GM19035 (cell line): Measurements from ENCODE around the gene GTF3C6.
"Not testable (repeated sequence)": the region's sequence is repeated elsewhere in the genome, so short reads cannot be mapped to it uniquely, and the experiment has no call there.

Source experiments
- ATAC-seq: cut with Tn5 transposase; IDR thresholded peaks from one replicate; pipeline ENCODE4 v1.9.1; 2021; ENCODE audit not compliant: unreplicated experiment

Gene GTF3C6

GRCh38 chr6:110976575-110976974, 18.1 kb downstream of the GTF3C6 start:
- ATAC-seq: no peak

GRCh38 chr6:110979565-110980101, 21.1 kb downstream of the GTF3C6 start:
- no peak for ATAC-seq

- no peak for ATAC-seq
These were observed 21.7 kb downstream of the GTF3C6 start for GRCh38 chr6:110980227-110980626.

DNA sequence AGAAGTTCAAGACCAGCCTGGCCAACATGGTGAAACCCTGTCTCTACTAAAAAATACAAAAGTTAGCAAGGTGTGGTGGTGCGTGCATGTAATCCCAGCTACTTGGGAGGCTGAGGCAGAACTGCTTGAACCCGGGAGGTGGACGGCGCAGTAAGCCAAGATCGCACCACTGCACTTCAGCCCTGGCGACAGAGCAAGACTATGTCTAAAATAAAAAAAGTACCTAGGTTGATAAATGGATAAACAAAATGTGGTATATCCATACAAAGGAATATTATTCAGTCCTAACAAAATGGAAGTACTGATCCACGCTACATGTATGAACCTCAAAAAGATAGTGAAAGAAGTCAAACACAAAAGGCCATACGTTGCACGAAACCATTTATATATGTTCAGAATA, 22.1 kb downstream of the GTF3C6 start:
- ATAC-seq: no peak

GRCh38 chr6:110981202-110981600, 22.7 kb downstream of the GTF3C6 start:
- ATAC-seq: no peak

DNA sequence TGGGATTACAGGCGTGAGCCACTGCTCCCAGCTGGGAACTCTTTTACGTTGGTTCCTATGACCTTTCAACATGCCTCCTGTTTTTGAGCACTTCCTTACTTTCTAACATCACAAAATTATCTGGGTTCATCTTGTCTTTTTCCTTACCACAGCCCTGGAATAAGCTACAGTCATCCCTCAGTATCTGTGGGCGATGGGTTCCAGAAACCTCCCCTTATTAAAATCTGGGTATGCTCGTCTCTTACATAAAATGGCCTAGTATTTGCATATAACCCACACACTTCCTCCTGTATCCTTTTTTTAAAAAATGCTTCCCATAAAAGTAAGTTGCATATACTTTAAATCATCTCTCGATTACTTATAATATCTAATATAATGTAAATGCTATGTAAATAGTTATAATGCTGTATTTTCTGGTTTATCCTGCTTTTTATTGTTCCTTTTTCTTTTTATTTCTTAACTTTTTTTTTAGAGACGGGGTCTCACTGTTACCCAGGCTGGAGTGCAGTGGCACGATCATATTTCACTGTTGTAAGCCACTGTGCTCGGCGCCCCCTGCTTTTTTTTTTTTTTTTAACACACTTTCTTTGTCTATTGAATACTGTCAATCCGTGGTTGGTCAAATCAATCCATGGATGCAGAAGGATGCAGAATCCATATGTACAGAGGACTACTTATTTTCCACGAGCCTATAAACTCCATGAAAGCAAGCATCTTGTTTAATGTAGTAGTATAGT, 32.5 kb downstream of the GTF3C6 start:
- ATAC-seq: no peak

GRCh38 chr6:110996691-110997090, 38.2 kb downstream of the GTF3C6 start:
- ATAC-seq: no peak

GRCh38 chr6:110999634-111000270, 41.2 kb downstream of the GTF3C6 start:
- no peak for ATAC-seq

GRCh38 chr6:111002350-111002749, 43.8 kb downstream of the GTF3C6 start:
- no peak for ATAC-seq

DNA sequence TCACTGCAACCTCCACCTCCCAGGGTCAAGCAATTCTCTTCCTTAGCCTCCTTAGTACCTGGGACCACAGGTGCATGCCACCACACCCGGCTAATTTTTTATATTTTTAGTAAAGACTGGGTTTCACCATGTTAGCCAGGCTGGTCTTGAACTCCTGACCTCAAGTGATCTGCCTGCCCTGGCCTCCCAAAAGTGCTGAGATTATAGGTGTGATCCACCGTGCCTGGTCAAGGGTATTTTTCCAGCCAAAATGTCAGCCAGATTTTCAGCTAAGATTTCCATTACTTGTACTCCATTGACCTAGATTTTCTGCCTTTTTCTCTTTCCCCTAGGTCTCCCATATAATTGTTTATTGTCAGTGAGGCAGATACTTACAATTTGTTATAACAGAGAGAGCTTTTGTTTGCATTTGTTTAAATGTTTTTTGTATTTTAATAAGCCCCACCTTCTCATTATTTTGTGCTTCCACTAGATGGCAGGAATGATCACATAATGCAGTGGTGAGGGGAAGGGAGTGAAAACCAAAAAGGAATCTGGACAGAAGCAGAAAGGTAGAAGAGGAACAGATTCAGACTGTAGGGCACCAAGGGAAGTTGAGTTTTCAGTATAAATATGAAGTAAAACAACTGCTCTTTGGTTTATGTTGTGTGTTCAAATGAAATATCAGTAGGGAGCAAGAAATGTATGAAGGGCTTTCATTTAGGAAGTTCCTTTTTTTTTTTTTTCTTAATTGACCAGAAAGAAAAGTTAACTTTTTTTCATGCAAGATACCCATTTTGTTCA, 53.0 kb downstream of the GTF3C6 start:
- no peak for ATAC-seq

GRCh38 chr6:111012143-111012452, 53.6 kb downstream of the GTF3C6 start:
- ATAC-seq: no peak

DNA sequence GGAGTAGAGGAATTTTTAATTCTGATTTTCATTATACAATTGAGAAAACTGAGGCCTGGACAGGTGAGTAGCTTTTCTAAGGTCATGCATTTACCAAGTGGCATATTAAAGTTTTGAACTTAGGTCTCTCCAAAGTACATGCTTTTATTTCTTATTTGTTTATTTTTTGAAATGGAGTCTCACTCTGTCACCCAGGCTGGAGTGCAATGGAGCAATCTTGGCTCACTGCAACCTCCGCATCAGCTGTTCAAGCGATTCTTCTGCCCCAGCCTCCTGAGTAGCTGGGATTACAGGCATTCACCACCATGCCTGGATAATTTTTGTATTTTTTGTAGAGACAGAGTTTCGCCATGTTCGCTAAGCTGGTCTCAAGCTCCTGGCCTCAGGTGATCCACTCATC, 54.0 kb downstream of the GTF3C6 start:
- ATAC-seq: not testable (repeated sequence)

GRCh38 chr6:111013144-111013915, 54.8 kb downstream of the GTF3C6 start:
- ATAC-seq: no peak

- ATAC-seq: no peak
These were observed 57.1 kb downstream of the GTF3C6 start for GRCh38 chr6:111015389-111016124.

DNA sequence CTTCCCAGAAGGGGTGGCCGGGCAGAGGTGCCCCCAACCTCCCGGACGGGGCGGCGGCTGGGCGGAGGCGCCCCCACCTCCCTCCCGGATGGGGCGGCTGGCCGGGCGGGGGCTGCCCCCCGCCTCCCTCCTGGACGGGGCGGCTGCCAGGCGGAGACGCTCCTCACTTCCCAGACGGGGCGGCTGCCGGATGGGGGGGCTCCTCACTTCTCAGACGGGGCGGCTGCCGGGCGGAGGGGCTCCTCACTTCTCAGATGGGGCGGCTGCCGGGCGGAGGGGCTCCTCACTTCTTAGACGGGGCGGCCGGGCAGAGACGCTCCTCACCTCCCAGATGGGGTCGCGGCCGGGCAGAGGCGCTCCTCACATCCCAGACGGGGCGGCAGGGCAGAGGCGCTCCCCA, 58.7 kb downstream of the GTF3C6 start:
- ATAC-seq: not testable (repeated sequence)
